KMS-11 (cell line): ENCODE measurements around the gene S100A2.

Source experiments
- H2AFZ ChIP-seq: fragments of 200-600 bp; sonication (generic); 2 replicates; pipeline ENCODE4 v1.6.1; 2016; ENCODE audit warnings: antibody characterized with exemption, mixed run types, low read depth
- H3K27ac ChIP-seq: fragments of 200-600 bp; sonication (generic); 2 replicates; pipeline ENCODE4 v1.6.1; 2016; ENCODE audit warnings: mild to moderate bottlenecking, mixed run types
- H3K27me3 ChIP-seq: fragments of 200-600 bp; sonication (generic); 2 replicates; pipeline ENCODE4 v1.6.1; 2017; ENCODE audit warnings: mild to moderate bottlenecking, low read depth, mixed run types, moderate library complexity; ENCODE audit not compliant: insufficient read depth
- H3K36me3 ChIP-seq: fragments of 200-600 bp; sonication (generic); 2 replicates; pipeline ENCODE4 v1.6.1; 2017; ENCODE audit warnings: mild to moderate bottlenecking, mixed run types; ENCODE audit not compliant: insufficient read depth
- H3K4me1 ChIP-seq: fragments of 200-600 bp; sonication (generic); 2 replicates; pipeline ENCODE4 v1.6.1; 2016; ENCODE audit warnings: mild to moderate bottlenecking, low read depth, mixed run types; ENCODE audit not compliant: poor library complexity, severe bottlenecking
- H3K4me2 ChIP-seq: fragments of 200-600 bp; sonication (generic); 2 replicates; pipeline ENCODE4 v1.7.0; 2016; ENCODE audit warnings: mild to moderate bottlenecking, mixed run types
- H3K4me3 ChIP-seq: fragments of 200-600 bp; sonication (generic); IDR thresholded peaks from 2 replicates; pipeline ENCODE4 v1.6.1; 2017; ENCODE audit warnings: low read depth, low read length, mixed read lengths; ENCODE audit not compliant: insufficient read depth
- H3K79me2 ChIP-seq: fragments of 200-600 bp; sonication (generic); 2 replicates; pipeline ENCODE4 v1.6.1; 2016; ENCODE audit warnings: low read depth, mixed run types; ENCODE audit not compliant: insufficient read depth
- H3K9ac ChIP-seq: fragments of 200-600 bp; sonication (generic); 2 replicates; pipeline ENCODE4 v1.6.1; 2016; ENCODE audit warnings: mild to moderate bottlenecking, mixed run types
- H4K20me1 ChIP-seq: fragments of 200-600 bp; sonication (generic); 2 replicates; pipeline ENCODE4 v1.6.1; 2016; ENCODE audit warnings: mild to moderate bottlenecking, mixed run types; ENCODE audit not compliant: insufficient read depth
- CTCF ChIP-seq: fragments of 200-600 bp; sonication (generic); conservative IDR thresholded peaks from 2 replicates; pipeline ENCODE4 v1.6.1; 2017; ENCODE audit warnings: low read depth, mild to moderate bottlenecking, antibody characterized with exemption, low read length, moderate library complexity, mixed read lengths

S100A2 gene

GRCh38 chr1:153541641-153542590, 23.7 kb downstream of the S100A2 start:
- Histone ChIP-seq H4K20me1 (no peaks in the 10 kb centered on the region), H3K9ac (no peak overlapping the region), H3K4me2 (no peak overlapping the region), H3K36me3 (no peaks in the 10 kb centered on the region), H3K27me3 (no peaks in the 10 kb centered on the region), H3K4me1 (peaks cover 30% of the 10 kb centered on the region), H3K27ac (no peak overlapping the region), H3K4me3 (no peak overlapping the region), H3K79me2 (no peaks in the 10 kb centered on the region), H2AFZ (no peak overlapping the region)
- no peak for TF ChIP-seq CTCF

- Histone ChIP-seq H3K4me3 (no peak within 1 kb of the TSS), H3K36me3 (no peaks in the 10 kb centered on the region), H3K79me2 (no peaks in the 10 kb centered on the region), H3K27ac (no peak within 1 kb of the TSS), H3K4me1 (peaks cover 29% of the 10 kb centered on the region), H2AFZ (no peak within 1 kb of the TSS), H3K9ac (no peak within 1 kb of the TSS), H3K27me3 (no peaks in the 10 kb centered on the region), H4K20me1 (no peaks in the 10 kb centered on the region), H3K4me2 (no peak within 1 kb of the TSS)
- TF ChIP-seq CTCF: no peak
Observed at GRCh38 chr1:153540394-153541361, 25.0 kb downstream of the S100A2 start, which contains the start of gene S100A5. S100A5 (minus strand) TSS chr1:153540934; CDS start chr1:153540191, 743 bp downstream.

- H3K4me1 ChIP-seq: peaks cover 25% of the 10 kb centered on the region
- no peak overlapping the region for H3K9ac ChIP-seq
- H3K4me3 ChIP-seq: no peak overlapping the region
- H3K4me2 ChIP-seq: no peak overlapping the region
- no peaks in the 10 kb centered on the region for H3K79me2 ChIP-seq
- no peak for TF ChIP-seq CTCF
- H3K27me3 ChIP-seq: no peaks in the 10 kb centered on the region
- no peaks in the 10 kb centered on the region for H3K36me3 ChIP-seq
- no peak overlapping the region for H3K27ac ChIP-seq
- H2AFZ ChIP-seq: no peak overlapping the region
- no peaks in the 10 kb centered on the region for H4K20me1 ChIP-seq
Observed at GRCh38 chr1:153539395-153540093, 26.1 kb downstream of the S100A2 start.

GRCh38 chr1:153538315-153538821, 27.3 kb downstream of the S100A2 start:
- no peak overlapping the region for H3K9ac ChIP-seq
- H3K27me3 ChIP-seq: no peaks in the 10 kb centered on the region
- H2AFZ ChIP-seq: no peak overlapping the region
- H3K27ac ChIP-seq: no peak overlapping the region
- H3K36me3 ChIP-seq: no peaks in the 10 kb centered on the region
- TF ChIP-seq CTCF: no peak
- no peak overlapping the region for H3K4me3 ChIP-seq
- no peaks in the 10 kb centered on the region for H4K20me1 ChIP-seq
- H3K4me2 ChIP-seq: no peak overlapping the region
- peaks cover 16% of the 10 kb centered on the region for H3K4me1 ChIP-seq
- H3K79me2 ChIP-seq: no peaks in the 10 kb centered on the region
